ENCODE results near the gene GLG1.

Gene GLG1

DNA sequence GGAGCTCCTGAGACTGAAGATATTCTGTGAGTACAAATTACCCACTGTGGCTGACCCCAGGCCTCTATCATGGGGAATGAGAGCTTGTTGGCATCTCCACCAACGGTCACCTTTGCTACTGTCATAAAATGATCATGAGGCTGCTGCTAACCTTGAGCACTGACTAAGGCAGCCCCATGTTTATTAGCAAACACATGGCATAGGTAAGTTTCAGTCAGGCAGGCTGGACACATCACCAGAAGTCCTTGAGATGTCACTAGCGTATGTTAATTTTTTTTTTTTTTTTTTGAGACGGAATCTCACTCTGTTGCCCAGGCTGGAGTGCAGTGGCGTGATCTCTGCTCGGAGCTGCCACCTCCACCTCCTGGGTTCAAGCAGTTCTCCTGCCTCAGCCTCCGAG lies 1.5 kb upstream of the GLG1 start:
- DNase-seq (ENCODE audit: low read depth): no peak

GRCh38 chr16:74607962-74608356 lies 1.0 kb upstream of the GLG1 start:
- no peak for DNase-seq (ENCODE audit: low read depth)

- DNase-seq (ENCODE audit: low read depth): no peak
Observed at GRCh38 chr16:74607310-74607961, 522 bp upstream of the GLG1 start.

GRCh38 chr16:74605746-74606520 lies 981 bp downstream of the GLG1 start:
- DNase-seq (ENCODE audit: low read depth): no peak

DNA sequence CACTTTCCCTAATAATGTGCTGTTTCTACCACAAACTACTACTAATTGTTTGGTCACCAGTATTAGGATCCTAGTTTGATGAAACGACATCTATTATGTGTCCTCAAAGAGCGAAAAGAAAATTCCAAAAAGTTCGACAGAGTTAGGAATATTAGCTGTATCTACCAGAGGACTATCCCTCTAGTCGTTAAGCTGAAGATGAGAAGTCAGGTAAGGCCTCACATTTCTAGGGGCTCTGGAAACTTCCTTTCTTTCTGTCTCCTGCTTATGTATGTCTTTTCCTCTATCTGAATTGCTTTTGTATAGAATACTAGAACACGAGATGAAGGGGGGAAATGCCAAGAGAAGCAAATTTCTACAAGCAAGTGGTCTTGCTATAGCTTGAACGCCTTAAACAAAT lies 1.6 kb downstream of the GLG1 start:
- DNase-seq (ENCODE audit: low read depth): no peak

DNA sequence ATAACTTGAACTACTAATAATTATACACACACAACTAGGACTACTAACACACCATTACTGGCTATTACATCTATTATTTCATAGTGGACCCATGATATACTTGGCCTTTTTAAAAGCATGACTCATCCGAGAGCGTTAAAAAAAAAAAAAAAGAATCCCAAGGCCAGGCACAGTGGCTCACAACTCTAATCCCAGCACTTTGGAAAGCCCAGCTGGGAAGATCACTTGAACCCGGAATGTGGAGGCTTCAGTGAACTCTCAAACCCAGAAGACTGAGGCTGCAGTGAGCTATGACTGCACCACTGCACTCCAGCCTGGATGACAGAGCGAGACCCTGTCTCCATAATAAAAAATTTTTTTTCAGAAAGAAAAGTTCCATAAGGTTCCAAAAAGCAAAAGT lies 3.1 kb downstream of the GLG1 start:
- DNase-seq (ENCODE audit: low read depth): no peak

- DNase-seq (ENCODE audit: low read depth): no peak
Observed at GRCh38 chr16:74601126-74601871, 5.6 kb downstream of the GLG1 start.

- no peak for DNase-seq (ENCODE audit: low read depth)
Observed at GRCh38 chr16:74596586-74596985, 10.3 kb downstream of the GLG1 start.

GRCh38 chr16:74592847-74593246 lies 14.1 kb downstream of the GLG1 start:
- DNase-seq (ENCODE audit: low read depth): no peak

GRCh38 chr16:74591876-74592650 lies 14.9 kb downstream of the GLG1 start:
- no peak for DNase-seq (ENCODE audit: low read depth)

DNA sequence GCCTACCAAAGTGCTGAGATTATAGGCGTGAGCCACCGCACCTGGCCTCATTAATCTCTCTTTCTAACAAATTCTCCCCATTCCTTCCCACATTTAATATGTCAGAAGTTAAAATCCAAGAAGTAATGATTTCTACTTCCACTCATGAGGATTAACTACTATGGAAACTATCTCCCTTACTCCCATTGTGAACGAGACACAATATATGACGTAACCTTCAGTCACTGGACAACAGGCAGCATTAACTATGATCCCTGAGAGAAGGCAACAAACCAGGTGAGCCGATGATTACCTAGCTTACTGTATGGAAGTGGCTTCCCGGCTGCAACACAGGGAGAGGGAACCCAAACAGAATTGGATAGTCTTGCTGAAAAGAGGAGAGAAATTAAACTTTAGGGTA lies 20.0 kb downstream of the GLG1 start:
- DNase-seq (ENCODE audit: low read depth): no peak

GRCh38 chr16:74585846-74586443 lies 21.0 kb downstream of the GLG1 start:
- no peak for DNase-seq (ENCODE audit: low read depth)

DNA sequence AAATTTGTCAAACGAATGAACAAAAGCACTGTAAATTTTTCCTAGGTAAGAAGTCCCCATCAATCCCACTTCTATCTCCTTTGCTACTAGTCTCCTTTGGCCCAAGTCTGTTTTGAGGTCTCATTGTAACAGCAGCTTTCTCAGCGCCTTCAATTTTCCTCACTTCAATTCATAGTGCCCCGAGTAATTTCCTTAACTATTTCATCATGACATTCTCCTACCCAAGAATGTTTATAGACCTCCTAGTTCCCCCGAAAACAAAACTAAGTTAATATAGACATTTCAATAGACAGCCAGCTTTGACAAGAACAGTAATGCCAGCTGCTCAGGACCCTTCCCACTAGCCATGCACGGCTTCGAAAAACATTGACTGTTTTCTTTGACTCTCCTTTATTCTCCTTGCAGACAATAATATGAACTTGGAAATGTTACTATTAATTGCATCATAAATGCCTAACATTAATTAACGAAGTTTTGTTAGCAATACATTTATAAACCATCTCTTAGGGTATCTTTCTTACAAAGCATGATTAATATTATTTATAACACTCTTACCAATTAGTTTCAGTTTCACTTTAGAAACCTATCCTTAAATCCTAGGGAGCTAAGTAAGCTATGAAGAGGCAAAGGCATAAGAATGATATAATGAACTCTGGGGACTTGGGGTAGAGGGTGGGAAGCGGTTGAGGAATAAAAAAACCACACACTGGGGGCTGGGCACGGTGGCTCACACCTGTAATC lies 22.8 kb downstream of the GLG1 start:
- DNase-seq (ENCODE audit: low read depth): no peak

DNA sequence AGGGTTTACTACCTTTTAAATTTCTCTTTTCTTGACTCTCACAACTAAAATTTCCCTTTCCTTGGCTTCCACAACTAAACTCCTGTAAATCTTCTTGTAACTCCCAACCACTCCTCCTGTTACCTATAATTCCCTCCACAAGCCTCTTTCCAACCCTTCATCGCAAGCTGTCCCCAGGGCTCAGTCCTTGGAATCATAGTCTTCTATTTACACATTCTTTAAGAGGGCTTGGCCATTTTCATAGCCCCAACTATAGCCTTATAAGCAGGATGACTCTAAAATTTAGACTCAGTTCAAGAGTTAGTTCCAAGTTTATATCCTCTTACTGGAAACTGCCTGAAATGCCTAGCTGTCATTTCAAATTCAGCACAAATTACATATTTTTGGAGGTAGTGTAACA lies 23.9 kb downstream of the GLG1 start:
- no peak for DNase-seq (ENCODE audit: low read depth)

DNA sequence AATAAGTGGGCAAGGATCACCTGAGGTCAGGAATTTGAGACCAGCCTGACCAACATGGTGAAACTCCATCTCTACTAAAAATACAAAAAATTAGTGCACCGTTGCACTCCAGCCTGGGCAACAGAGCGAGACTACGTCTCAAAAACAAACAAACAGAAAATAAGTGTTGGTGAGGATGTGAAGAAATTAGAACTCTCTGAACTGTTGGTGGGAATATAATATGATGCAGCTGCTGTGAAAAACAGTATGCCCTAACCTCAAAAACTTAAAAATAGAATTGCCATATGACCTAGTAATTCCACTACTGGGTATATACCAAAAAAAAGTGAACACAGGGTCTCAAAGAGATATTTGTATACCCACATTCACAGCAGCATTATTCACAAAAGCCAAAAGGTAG lies 26.1 kb downstream of the GLG1 start:
- DNase-seq (ENCODE audit: low read depth): no peak

DNA sequence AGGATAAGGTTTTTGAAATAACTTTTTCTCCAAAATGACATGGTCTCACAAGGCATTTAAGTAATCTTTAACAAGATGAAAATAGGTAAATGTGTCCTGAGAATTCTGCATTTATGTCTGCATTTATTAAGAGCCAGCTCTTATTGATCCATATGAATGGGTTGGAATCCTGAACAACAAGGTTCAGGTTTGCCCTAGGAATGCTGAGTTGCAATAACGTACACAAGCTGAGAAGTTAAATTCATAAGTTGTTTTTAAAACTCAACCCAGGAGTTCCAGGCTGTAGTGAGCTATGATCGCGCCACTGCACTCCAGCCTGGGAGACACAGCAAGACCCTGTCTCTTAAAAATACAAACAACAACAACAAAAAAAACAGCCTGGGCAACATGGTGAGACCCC lies 28.1 kb downstream of the GLG1 start:
- DNase-seq (ENCODE audit: low read depth): no peak

GRCh38 chr16:74578433-74578832 lies 28.5 kb downstream of the GLG1 start:
- no peak for DNase-seq (ENCODE audit: low read depth)

- DNase-seq (ENCODE audit: low read depth): no peak
Observed at GRCh38 chr16:74577882-74578366, 29.0 kb downstream of the GLG1 start.

DNA sequence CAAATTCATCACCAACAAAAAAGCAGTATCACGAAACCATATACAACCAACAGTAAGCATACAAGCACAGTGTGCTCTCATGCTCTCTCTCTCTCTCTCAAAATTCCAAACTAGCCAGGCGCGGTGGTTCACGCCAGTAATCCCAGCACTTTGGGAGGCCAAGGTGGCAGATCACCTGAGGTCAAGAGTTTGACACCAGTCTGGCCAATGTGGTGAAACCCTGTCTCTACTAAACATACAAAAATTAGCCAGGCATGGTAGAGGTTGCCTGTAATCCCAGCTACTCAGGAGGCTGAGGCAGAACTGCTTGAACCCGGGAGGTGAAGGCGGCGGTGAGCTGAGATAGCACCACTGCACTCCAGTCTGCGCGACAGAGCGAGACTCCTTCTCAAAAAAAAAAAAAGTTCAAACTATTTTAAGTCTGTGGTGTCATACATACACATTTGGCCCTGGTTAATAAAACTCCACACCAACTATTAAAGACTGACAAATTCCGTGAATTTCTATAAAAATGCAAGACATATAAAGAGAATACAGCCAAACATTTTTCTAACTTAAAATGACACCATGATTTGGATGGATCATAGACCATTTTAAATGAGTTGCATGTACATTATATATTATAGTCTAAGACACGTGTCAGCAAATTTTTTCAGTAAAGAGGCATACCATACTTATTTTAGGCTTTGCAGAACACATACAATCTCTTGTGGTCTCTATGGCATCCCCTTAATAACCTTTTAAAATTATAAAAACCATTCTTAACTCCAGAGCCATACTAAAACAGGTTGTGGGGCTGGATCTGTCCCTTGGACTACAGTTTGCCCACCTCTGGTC lies 30.9 kb downstream of the GLG1 start:
- DNase-seq (ENCODE audit: low read depth): no peak

- no peak for DNase-seq (ENCODE audit: low read depth)
Observed at GRCh38 chr16:74575175-74575806, 31.6 kb downstream of the GLG1 start.

All from non-pigmented ciliary epithelial cell (primary cell).